CD4-positive, alpha-beta T cell treated with Interleukin-2 at 100 ng/mL for 4 hours (primary cell): Measurements from ENCODE around the gene ESM1.
A peak's percentile ranks its signal among the peaks of the same experiment; 100 is the strongest.
"Not testable (repeated sequence)": the region's sequence is repeated elsewhere in the genome, so short reads cannot be mapped to it uniquely, and the experiment has no call there.

Source experiments
- DNase-seq: peaks from one replicate; pipeline ENCODE4 v3.0.0-alpha.2; 2020; ENCODE audit warnings: low spot score

The ESM1 gene

GRCh38 chr5:54985301-54986268, at the start of gene ESM1:
Gene ESM1, minus strand, starts transcription at chr5:54985593. Its CDS starts 76 bp downstream, at chr5:54985517.
- no peak for DNase-seq

GRCh38 chr5:55033568-55033967, 48.2 kb upstream of the ESM1 start:
- DNase-seq: no peak

- DNase-seq: no peak
These were observed 46.1 kb upstream of the ESM1 start for GRCh38 chr5:55031492-55031891.

GRCh38 chr5:55030676-55031369, 45.4 kb upstream of the ESM1 start:
- DNase-seq: no peak

GRCh38 chr5:55030220-55030619, 44.8 kb upstream of the ESM1 start:
- no peak for DNase-seq

GRCh38 chr5:55027595-55027994, 42.2 kb upstream of the ESM1 start:
- DNase-seq: peak; percentile 70

GRCh38 chr5:55022450-55022849, 37.1 kb upstream of the ESM1 start:
- DNase-seq: peak; percentile 47

GRCh38 chr5:55021821-55022220, 36.4 kb upstream of the ESM1 start:
- DNase-seq: no peak

- DNase-seq: no peak
These were observed 36.0 kb upstream of the ESM1 start for GRCh38 chr5:55021410-55021809.

GRCh38 chr5:55010149-55010548, 24.8 kb upstream of the ESM1 start:
- not testable (repeated sequence) for DNase-seq

- no peak for DNase-seq
These were observed 19.3 kb upstream of the ESM1 start for GRCh38 chr5:55004729-55005128.

- DNase-seq: no peak
These were observed 18.2 kb upstream of the ESM1 start for GRCh38 chr5:55003432-55004065.

GRCh38 chr5:55002166-55002565, 16.8 kb upstream of the ESM1 start:
- peak; percentile 27 for DNase-seq

- DNase-seq: no peak
These were observed 11.7 kb upstream of the ESM1 start for GRCh38 chr5:54997081-54997480.

GRCh38 chr5:54996466-54996865, 11.1 kb upstream of the ESM1 start:
- DNase-seq: no peak

GRCh38 chr5:54995168-54995567, 9.8 kb upstream of the ESM1 start:
- DNase-seq: no peak

- DNase-seq: no peak
These were observed 9.2 kb upstream of the ESM1 start for GRCh38 chr5:54994628-54995027.

- DNase-seq: no peak
These were observed 7.9 kb upstream of the ESM1 start for GRCh38 chr5:54993318-54993717.

- no peak for DNase-seq
These were observed 6.0 kb upstream of the ESM1 start for GRCh38 chr5:54991416-54991815.

- no peak for DNase-seq
These were observed 5.5 kb upstream of the ESM1 start for GRCh38 chr5:54990841-54991258.

- DNase-seq: peak; percentile 21
These were observed 3.4 kb upstream of the ESM1 start for GRCh38 chr5:54988817-54989216.

GRCh38 chr5:54988218-54988617, 2.8 kb upstream of the ESM1 start:
- no peak for DNase-seq

- DNase-seq: no peak
These were observed 869 bp upstream of the ESM1 start for GRCh38 chr5:54986269-54986654.
